Liver (tissue), 3 donors: ENCODE measurements around the gene GPA33.

Source experiments
- ATF3 ChIP-seq: IDR thresholded peaks from 2 replicates; pipeline ENCODE4 v1.6.1; 2016; ENCODE audit warnings: antibody characterized with exemption
- CTCF ChIP-seq: fragments of 150-350 bp; IDR thresholded peaks from 2 replicates; pipeline ENCODE4 v1.5.1; 2017; ENCODE audit warnings: improper control_type of control experiment, low read depth, low read length; ENCODE audit not compliant: missing input control
- GABPA ChIP-seq, 2 donors: IDR thresholded peaks in 1 of 2; conservative IDR thresholded peaks in 1 of 2; 2 replicates each; pipeline ENCODE4 v1.6.1; 2016; ENCODE audit warnings: antibody characterized with exemption in 2 of 2, mild to moderate bottlenecking in 1 of 2, moderate library complexity in 1 of 2
- HNF4A ChIP-seq, 2 donors: conservative IDR thresholded peaks; 2 replicates each; pipeline ENCODE4 v1.6.1; 2016; ENCODE audit warnings: antibody characterized with exemption in 2 of 2, mild to moderate bottlenecking in 2 of 2
- MAX ChIP-seq: IDR thresholded peaks from 2 replicates; pipeline ENCODE4 v1.6.1; 2016; ENCODE audit warnings: antibody characterized with exemption
- RAD21 ChIP-seq, 2 donors: IDR thresholded peaks; 2 replicates each; pipeline ENCODE4 v1.6.1; 2016; ENCODE audit warnings: antibody characterized with exemption in 2 of 2, mild to moderate bottlenecking in 2 of 2
- REST ChIP-seq: IDR thresholded peaks from 2 replicates; pipeline ENCODE4 v1.6.1; 2016; ENCODE audit warnings: antibody characterized with exemption, mild to moderate bottlenecking
- SP1 ChIP-seq: IDR thresholded peaks from 2 replicates; pipeline ENCODE4 v1.6.1; 2018; ENCODE audit warnings: antibody characterized with exemption, mild to moderate bottlenecking
- TAF1 ChIP-seq: conservative IDR thresholded peaks from 2 replicates; pipeline ENCODE4 v1.6.1; 2016; ENCODE audit warnings: antibody characterized with exemption, mild to moderate bottlenecking
- YY1 ChIP-seq: IDR thresholded peaks from 2 replicates; pipeline ENCODE4 v1.6.1; 2016; ENCODE audit warnings: antibody characterized with exemption, mild to moderate bottlenecking
- ZBTB33 ChIP-seq: IDR thresholded peaks from 2 replicates; pipeline ENCODE4 v1.6.1; 2016; ENCODE audit warnings: antibody characterized with exemption
- donor health status: healthy.
- donor health status: healthy.

GRCh38 chr1:167135281-167135840 is 45.2 kb upstream of the GPA33 start:
- TF ChIP-seq SP1 (no peak), CTCF (no peak), MAX (no peak), RAD21 (IDR thresholded peaks at IDR 0.05) (no peak), REST (no peak), TAF1 (no peak), ATF3 (no peak), GABPA (IDR thresholded peaks at IDR 0.05 in 1 of 2, conservative IDR thresholded peaks at IDR 0.05 in 1 of 2) (no peak), YY1 (no peak), ZBTB33 (no peak), HNF4A (conservative IDR thresholded peaks at IDR 0.05) (no peak)
